ENCODE measurements around the gene TMEM151B.

Gene TMEM151B

GRCh38 chr6:44232676-44233566 lies 37.3 kb upstream of the TMEM151B start:
- DNase-seq (ENCODE audit: low spot score): no peak

GRCh38 chr6:44233567-44234100 lies 36.6 kb upstream of the TMEM151B start:
- DNase-seq (ENCODE audit: low spot score): no peak

GRCh38 chr6:44234101-44235025 lies 35.9 kb upstream of the TMEM151B start:
- no peak for DNase-seq (ENCODE audit: low spot score)

- DNase-seq (ENCODE audit: low spot score): no peak
Observed at GRCh38 chr6:44235269-44235668, 35.0 kb upstream of the TMEM151B start.

- DNase-seq (ENCODE audit: low spot score): no peak
Observed at GRCh38 chr6:44235891-44236516, 34.2 kb upstream of the TMEM151B start.

- peak; percentile 82 for DNase-seq (ENCODE audit: low spot score)
Observed at GRCh38 chr6:44237021-44237812, 33.0 kb upstream of the TMEM151B start.

- peak; percentile 77 for DNase-seq (ENCODE audit: low spot score)
Observed at GRCh38 chr6:44237813-44238433, 32.3 kb upstream of the TMEM151B start.

GRCh38 chr6:44238687-44239350 lies 31.4 kb upstream of the TMEM151B start:
- DNase-seq (ENCODE audit: low spot score): no peak

GRCh38 chr6:44243345-44243744 lies 26.9 kb upstream of the TMEM151B start:
- DNase-seq (ENCODE audit: low spot score): no peak

GRCh38 chr6:44245391-44245911 lies 24.8 kb upstream of the TMEM151B start:
- DNase-seq (ENCODE audit: low spot score): no peak

GRCh38 chr6:44245912-44246662 lies 24.2 kb upstream of the TMEM151B start:
- DNase-seq (ENCODE audit: low spot score): peak; percentile 80

GRCh38 chr6:44246663-44247337 lies 23.4 kb upstream of the TMEM151B start, which contains the start of gene HSP90AB1:
HSP90AB1 (plus strand) TSS chr6:44247101; CDS start chr6:44248630, 1,529 bp downstream.
- DNase-seq (ENCODE audit: low spot score): peak; percentile 98

- DNase-seq (ENCODE audit: low spot score): peak; percentile 92
Observed at GRCh38 chr6:44247338-44248302, 22.6 kb upstream of the TMEM151B start.

- no peak for DNase-seq (ENCODE audit: low spot score)
Observed at GRCh38 chr6:44248579-44248978, 21.7 kb upstream of the TMEM151B start.

- no peak for DNase-seq (ENCODE audit: low spot score)
Observed at GRCh38 chr6:44249082-44249748, 21.0 kb upstream of the TMEM151B start.

- no peak for DNase-seq (ENCODE audit: low spot score)
Observed at GRCh38 chr6:44250067-44250717, 20.1 kb upstream of the TMEM151B start.
